Measurements from ENCODE around the gene PRMT7. TPM values are rescaled to one million over a fixed set of nuclear protein-coding genes. Genes with fewer than 3 reads are reported as not detected.

The PRMT7 gene
- total RNA-seq, 3 donors from 2014 or later = 60.3 to 66.8 (median 63.0) TPM

DNA sequence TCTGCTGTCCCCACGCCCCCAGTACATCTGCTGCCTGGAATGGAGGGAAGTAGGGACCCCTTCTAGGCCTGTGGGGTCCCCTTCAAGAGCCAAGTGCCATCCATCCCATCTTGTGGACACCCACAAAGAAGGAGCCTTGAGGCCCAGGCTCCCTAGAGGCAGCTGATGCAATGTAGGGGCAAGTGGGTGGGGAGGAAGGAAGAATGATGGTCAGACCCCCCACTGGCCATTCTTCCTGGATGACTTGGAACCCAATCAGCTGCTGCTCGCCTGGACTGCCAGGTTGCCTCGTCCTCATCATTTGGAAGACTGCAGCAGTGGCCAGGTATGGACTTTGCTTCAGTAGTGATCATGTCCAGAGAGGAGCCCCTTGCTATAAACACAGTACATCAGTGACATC, 88.6 kb downstream of the PRMT7 start:
- ATAC-seq = no peak
- H3K9me3 Mint-ChIP-seq = no peaks in the 10 kb centered on the region
- no peaks in the 10 kb centered on the region for H3K27me3 Mint-ChIP-seq (ENCODE audit: low read depth)
- no peak for DNase-seq
- H3K4me1 Mint-ChIP-seq (ENCODE audit: low read depth) = peaks cover 26% of the 10 kb centered on the region
- no peak overlapping the region for H3K4me3 Mint-ChIP-seq
- H3K36me3 Mint-ChIP-seq (ENCODE audit: insufficient read depth) = no peaks in the 10 kb centered on the region

DNA sequence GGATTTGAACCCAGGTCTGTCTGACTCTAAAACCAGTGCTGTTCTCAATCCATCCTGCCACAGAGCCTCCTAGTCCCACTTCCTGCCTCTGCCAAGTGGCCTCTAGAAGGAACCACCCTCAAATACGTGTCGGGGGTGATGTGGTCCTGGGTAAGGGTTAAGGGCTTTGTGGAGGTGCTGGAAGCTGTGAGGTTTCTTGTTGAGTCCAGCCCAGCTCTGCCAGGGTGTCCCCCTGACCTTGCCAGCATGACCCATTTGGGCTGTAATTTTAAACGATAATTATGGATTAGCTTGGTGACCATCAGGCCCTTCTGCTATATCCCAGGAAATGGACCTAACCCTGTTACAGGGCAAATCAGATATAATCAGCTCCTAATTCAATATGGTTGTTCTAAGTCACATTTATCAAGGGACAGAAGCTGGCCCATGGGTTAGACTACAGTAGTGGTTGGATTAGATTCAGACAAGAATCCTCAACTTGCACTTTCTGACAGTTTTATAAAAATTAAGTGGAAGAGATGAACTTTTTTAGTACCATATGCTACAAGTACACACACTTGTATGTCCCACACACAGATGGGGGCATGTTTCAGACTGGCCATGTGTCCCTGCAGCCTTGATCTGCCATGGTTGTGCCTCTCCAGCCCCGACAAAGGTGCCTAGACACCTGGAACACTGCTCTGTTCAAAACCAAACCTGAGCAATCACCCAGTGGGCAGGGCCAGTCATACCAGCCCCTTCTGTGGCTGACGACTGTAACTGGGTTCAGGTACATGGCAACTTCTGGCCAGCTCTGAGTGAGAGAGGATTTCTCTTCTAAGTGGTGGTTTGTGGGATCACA, 89.5 kb downstream of the PRMT7 start:
- no peak for DNase-seq
- Mint-ChIP-seq H3K36me3 (ENCODE audit: insufficient read depth) (no peaks in the 10 kb centered on the region), H3K4me3 (no peak overlapping the region), H3K4me1 (ENCODE audit: low read depth) (peaks cover 26% of the 10 kb centered on the region), H3K27me3 (ENCODE audit: low read depth) (no peaks in the 10 kb centered on the region), H3K9me3 (no peaks in the 10 kb centered on the region)
- peak; percentile 51 to 65 for ATAC-seq

DNA sequence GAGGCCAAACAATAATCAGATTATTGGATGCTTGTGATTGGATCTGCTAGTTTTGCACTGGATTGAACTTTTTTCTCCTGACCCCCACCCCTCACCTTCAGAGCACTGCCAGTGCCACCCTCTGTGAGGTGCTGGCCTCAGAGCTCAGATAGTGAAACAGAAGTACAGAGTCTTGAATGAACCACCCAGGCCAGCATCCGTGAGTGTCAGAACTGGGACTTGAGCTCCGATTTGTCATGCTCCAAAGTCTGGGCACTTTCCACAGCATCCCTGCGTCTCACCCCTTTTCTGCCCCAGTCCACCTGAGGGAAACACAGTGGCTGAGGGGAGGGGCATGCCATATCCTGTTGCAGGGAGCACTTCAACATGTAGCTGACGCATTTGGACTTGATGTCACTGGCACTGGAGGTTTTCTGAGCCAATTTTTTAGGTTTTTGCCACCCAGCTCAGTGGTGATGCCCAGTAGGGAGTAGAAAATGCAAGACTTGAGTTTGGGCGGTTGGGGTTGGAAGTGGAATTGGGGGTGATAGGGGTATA, 90.2 kb downstream of the PRMT7 start:
- no peak for DNase-seq
- H3K4me3 Mint-ChIP-seq = no peak overlapping the region
- ATAC-seq = peak; percentile 11 to 18
- H3K27me3 Mint-ChIP-seq (ENCODE audit: low read depth) = no peaks in the 10 kb centered on the region
- H3K36me3 Mint-ChIP-seq (ENCODE audit: insufficient read depth) = no peaks in the 10 kb centered on the region
- no peaks in the 10 kb centered on the region for H3K9me3 Mint-ChIP-seq
- peaks cover 26% of the 10 kb centered on the region for H3K4me1 Mint-ChIP-seq (ENCODE audit: low read depth)

DNA sequence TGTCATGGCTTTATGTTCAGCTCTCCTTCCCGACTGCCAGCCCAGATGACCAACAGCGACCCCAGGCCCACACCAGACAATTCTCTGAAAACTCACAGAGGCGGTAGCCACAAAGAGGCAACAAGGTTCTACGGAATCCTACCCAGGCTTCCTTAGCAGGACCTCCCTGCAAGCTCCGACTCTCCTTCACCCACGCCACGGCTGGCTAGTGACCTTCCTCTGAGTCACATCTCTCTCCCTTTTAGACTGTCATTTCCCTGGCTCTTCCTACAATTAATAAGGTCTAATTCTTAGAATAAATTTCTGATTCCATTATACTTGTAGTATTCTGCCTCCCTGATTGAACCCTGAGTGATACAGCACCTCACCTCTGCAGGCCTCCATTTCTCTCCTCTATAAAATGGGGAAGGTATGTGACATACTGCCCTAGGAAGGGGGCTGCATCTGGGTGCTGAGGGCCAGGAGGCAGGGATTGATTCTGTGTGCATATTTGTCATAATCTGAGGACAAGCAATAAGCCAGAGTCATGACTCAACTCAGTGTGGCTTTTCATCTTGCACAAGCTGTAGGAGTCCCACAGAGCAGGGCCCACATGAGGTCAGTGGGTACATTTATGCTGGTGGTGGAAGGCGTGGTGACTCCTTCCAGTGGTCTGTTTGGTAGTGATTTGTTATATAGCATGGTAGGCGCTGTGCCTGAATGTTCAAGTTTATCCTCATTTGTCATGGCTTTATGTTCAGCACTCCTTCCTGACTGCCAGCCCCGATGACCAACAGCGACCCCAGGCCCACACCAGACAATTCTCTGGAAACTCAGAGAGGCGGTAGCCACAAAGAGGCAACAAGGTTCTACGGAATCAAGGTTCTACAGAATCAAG, 91.3 kb downstream of the PRMT7 start:
- DNase-seq = no peak
- peaks cover 20% of the 10 kb centered on the region for H3K4me1 Mint-ChIP-seq (ENCODE audit: low read depth)
- no peaks in the 10 kb centered on the region for H3K27me3 Mint-ChIP-seq (ENCODE audit: low read depth)
- H3K9me3 Mint-ChIP-seq = no peaks in the 10 kb centered on the region
- peak; percentile 40 to 48 for ATAC-seq
- H3K4me3 Mint-ChIP-seq = no peak overlapping the region
- H3K36me3 Mint-ChIP-seq (ENCODE audit: insufficient read depth) = no peaks in the 10 kb centered on the region

DNA sequence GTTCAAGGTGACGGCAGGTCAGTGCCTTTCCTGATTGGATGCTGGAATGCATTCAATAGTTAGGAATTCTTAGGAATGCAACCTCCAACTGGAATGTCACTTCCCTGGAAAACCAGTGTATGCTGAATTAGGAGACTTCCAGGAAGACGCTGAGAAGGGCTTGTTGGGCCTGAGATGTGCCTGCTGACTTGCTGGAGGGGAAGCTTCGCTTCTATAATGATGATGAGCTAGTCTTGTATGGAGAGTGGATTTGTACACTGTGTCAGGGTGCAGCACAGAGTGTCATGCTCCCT, 91.9 kb downstream of the PRMT7 start:
- Mint-ChIP-seq H3K36me3 (ENCODE audit: insufficient read depth) (no peaks in the 10 kb centered on the region), H3K9me3 (no peaks in the 10 kb centered on the region), H3K4me3 (no peak overlapping the region), H3K27me3 (ENCODE audit: low read depth) (no peaks in the 10 kb centered on the region), H3K4me1 (ENCODE audit: low read depth) (peaks cover 17% of the 10 kb centered on the region)
- DNase-seq (no peak), ATAC-seq (no peak)

DNA sequence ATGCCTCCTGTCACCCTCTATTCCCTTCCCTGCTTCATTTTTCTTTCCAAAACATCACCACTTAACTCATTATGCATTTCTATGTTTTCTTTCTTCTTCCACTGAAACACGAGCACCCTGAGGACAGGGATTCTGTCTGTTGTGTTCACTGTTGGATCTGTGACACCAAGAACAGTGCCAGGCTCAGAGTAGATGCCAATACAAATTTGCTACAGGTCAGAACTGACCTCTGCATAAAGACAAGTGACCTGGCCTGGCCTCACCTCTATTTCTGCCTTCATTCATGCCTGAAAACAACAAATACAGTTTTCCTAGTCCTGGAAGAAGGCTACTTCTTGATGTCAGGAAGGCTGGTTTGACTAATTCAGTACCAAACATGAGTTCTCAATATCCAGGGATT, 92.4 kb downstream of the PRMT7 start:
- DNase-seq (no peak), ATAC-seq (no peak)
- Mint-ChIP-seq H3K27me3 (ENCODE audit: low read depth) (no peaks in the 10 kb centered on the region), H3K4me1 (ENCODE audit: low read depth) (peaks cover 17% of the 10 kb centered on the region), H3K4me3 (no peak overlapping the region), H3K36me3 (ENCODE audit: insufficient read depth) (no peaks in the 10 kb centered on the region), H3K9me3 (no peaks in the 10 kb centered on the region)

DNA sequence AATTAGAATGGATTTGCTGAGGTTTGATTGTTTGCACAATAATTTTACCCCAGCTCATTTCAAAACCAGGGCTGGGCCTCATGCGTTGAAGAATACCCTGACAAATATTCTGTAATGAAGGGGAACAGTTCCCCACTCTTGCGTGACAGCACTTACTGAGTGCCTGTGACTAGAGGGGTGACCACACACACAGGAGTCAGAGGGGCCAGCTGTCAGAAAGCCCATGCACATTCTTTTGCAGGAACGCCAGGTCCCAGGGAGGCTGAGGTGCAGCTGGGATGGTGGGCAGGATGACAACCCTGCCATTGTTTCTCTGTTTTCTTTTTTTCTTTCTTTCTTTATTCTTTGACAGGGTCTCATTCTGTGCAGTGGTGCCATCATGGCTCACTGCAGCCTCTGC, 92.9 kb downstream of the PRMT7 start:
- Mint-ChIP-seq H3K4me3 (no peak overlapping the region), H3K27me3 (ENCODE audit: low read depth) (no peaks in the 10 kb centered on the region), H3K9me3 (no peaks in the 10 kb centered on the region), H3K36me3 (ENCODE audit: insufficient read depth) (no peaks in the 10 kb centered on the region), H3K4me1 (ENCODE audit: low read depth) (peaks cover 17% of the 10 kb centered on the region)
- ATAC-seq (no peak), DNase-seq (no peak)

DNA sequence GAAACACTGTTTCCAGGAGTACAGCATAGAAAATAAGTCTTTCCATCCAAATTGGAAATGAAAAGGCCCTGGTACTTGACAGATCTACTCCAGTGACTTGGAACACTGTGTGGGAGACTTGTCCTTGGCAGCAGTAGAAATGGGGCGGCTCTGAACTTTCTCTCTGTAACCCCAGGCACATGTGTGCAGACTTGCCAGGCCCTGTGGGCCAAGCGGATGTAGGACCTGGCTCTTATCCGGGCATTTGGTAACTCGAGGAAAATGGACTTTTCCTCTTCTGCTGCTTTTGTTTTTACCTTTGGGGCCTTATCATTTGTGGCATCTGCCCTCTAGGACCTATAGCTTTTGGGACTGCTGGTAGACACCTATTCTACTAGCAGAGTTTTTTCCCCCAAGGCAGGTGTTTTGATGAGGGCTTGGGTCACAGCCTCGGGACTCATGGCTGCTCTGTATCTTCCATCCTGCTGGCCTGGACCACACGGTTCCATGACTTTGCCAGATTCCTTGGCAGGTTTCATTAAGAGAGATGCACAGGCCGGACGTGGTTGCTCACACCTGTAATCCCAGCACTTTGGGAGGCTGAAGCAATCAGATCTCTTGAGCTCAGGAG, 94.0 kb downstream of the PRMT7 start:
- peaks cover 16% of the 10 kb centered on the region for H3K4me1 Mint-ChIP-seq (ENCODE audit: low read depth)
- no peak for ATAC-seq
- DNase-seq = no peak
- H3K27me3 Mint-ChIP-seq (ENCODE audit: low read depth) = no peaks in the 10 kb centered on the region
- H3K9me3 Mint-ChIP-seq = no peaks in the 10 kb centered on the region
- no peak overlapping the region for H3K4me3 Mint-ChIP-seq
- no peaks in the 10 kb centered on the region for H3K36me3 Mint-ChIP-seq (ENCODE audit: insufficient read depth)

DNA sequence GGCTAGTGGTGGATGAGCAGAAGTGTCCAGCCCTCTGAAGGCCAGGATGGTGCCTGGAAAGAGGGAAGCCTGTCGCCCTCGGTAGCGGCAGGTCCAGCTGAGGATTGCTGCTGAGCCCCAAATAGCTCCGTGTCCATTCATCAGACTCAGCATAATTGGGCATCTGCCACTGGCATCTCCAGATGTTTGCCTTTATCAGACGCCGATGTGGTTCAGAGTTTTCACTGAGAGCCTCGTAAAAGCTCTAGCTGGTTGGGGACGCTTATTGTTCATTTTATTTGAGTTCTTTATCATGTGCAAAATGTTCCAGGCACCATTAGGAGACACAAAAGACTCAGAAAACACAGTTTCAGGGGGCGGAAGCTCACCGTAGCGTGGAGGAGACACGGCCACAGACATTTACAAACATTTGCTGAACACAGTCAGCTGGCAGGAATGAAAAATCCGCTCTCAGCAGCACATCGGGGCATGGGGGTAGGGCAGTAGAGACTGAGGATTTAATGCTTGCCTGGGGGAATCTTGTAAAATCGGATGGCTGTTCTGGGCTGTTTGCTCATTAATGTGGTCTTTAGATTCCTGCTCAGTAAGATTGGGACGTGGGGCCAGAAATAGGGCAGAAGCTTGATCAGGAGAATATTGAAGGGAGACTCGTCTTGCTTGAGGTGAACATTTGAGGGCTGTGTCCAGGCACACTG, 95.8 kb downstream of the PRMT7 start:
- no peak for ATAC-seq
- DNase-seq = no peak
- peaks cover 7% of the 10 kb centered on the region for H3K4me1 Mint-ChIP-seq (ENCODE audit: low read depth)
- no peak overlapping the region for H3K4me3 Mint-ChIP-seq
- no peaks in the 10 kb centered on the region for H3K36me3 Mint-ChIP-seq (ENCODE audit: insufficient read depth)
- H3K27me3 Mint-ChIP-seq (ENCODE audit: low read depth) = no peaks in the 10 kb centered on the region
- no peaks in the 10 kb centered on the region for H3K9me3 Mint-ChIP-seq

Other genes with a start within 250 kb of the PRMT7 start
- 10 to 100 TPM; 64.8 to 72.3 (median 65.3) TPM for gene NFATC3, start 225.6 kb upstream of the PRMT7 start, total RNA-seq
- 1 to 10 TPM in 1 of 3 donors, under 1 TPM in 2; 0.53 to 1.3 (median 0.68) TPM for gene ESRP2, start 74.9 kb upstream of the PRMT7 start, total RNA-seq
- gene PLA2G15, start 65.6 kb upstream of the PRMT7 start, total RNA-seq = 10 to 100 TPM in 1 of 3 donors, 1 to 10 TPM in 2; 7.4 to 11.0 (median 7.9) TPM
- gene SLC7A6, start 46.5 kb upstream of the PRMT7 start, total RNA-seq = 100 to 1,000 TPM in 2 of 3 donors, 10 to 100 TPM in 1; 91.3 to 103 (median 103) TPM
- 10 to 100 TPM; 19.0 to 27.6 (median 21.5) TPM for gene SLC7A6OS, start 73 bp upstream of the PRMT7 start, total RNA-seq
- under 1 TPM; 0.24 to 0.71 (median 0.40) TPM for gene SMPD3, start 137.5 kb downstream of the PRMT7 start, total RNA-seq
- gene ZFP90, start 228.3 kb downstream of the PRMT7 start, total RNA-seq = 10 to 100 TPM; 12.2 to 13.4 (median 12.6) TPM

Data from activated T-cell treated with anti-CD3 and anti-CD28 coated beads, Interleukin-2, amount 50 U/mL, for 4 hours (primary cell).